GM19324 (cell line): ENCODE data around the gene GPD1.
"Not testable (repeated sequence)": the region's sequence is repeated elsewhere in the genome, so short reads cannot be mapped to it uniquely, and the experiment has no call there.

Experiments
- ATAC-seq: cut with Tn5 transposase; IDR thresholded peaks from one replicate; pipeline ENCODE4 v1.9.1; 2021; ENCODE audit warnings: mild to moderate bottlenecking, moderate library complexity; ENCODE audit not compliant: unreplicated experiment, low FRiP score

Gene GPD1

GRCh38 chr12:50120521-50120920 lies 16.7 kb downstream of the GPD1 start:
- ATAC-seq, result no peak

- ATAC-seq, result no peak
These were observed 17.1 kb downstream of the GPD1 start for GRCh38 chr12:50120953-50121352.

GRCh38 chr12:50121641-50122040 lies 17.8 kb downstream of the GPD1 start:
- no peak for ATAC-seq

GRCh38 chr12:50123203-50123602 lies 19.4 kb downstream of the GPD1 start:
- ATAC-seq, result no peak

GRCh38 chr12:50127546-50127945 lies 23.7 kb downstream of the GPD1 start:
- ATAC-seq, result no peak

- ATAC-seq, result no peak
These were observed 25.5 kb downstream of the GPD1 start for GRCh38 chr12:50129290-50129689.

- no peak for ATAC-seq
These were observed 28.8 kb downstream of the GPD1 start for GRCh38 chr12:50132505-50133135.

GRCh38 chr12:50142993-50143392 lies 39.2 kb downstream of the GPD1 start:
- ATAC-seq, result no peak

GRCh38 chr12:50145439-50145838 lies 41.6 kb downstream of the GPD1 start:
- ATAC-seq, result no peak

GRCh38 chr12:50147281-50147680 lies 43.5 kb downstream of the GPD1 start:
- no peak for ATAC-seq

GRCh38 chr12:50148011-50148410 lies 44.2 kb downstream of the GPD1 start:
- not testable (repeated sequence) for ATAC-seq

GRCh38 chr12:50149311-50149710 lies 45.5 kb downstream of the GPD1 start:
- no peak for ATAC-seq

GRCh38 chr12:50151047-50151687 lies 47.4 kb downstream of the GPD1 start:
- ATAC-seq, result no peak

GRCh38 chr12:50154947-50155346 lies 51.1 kb downstream of the GPD1 start:
- ATAC-seq, result not testable (repeated sequence)

- no peak for ATAC-seq
These were observed 52.8 kb downstream of the GPD1 start for GRCh38 chr12:50156641-50157040.

GRCh38 chr12:50157259-50157658 lies 53.5 kb downstream of the GPD1 start:
- no peak for ATAC-seq

GRCh38 chr12:50160643-50161042 lies 56.8 kb downstream of the GPD1 start:
- no peak for ATAC-seq
